GM18511 (cell line): ENCODE data around the gene WDR1.

Experiments
- ATAC-seq: cut with Tn5 transposase; IDR thresholded peaks from one replicate; pipeline ENCODE4 v1.9.1; 2021; ENCODE audit warnings: mild to moderate bottlenecking, moderate library complexity; ENCODE audit not compliant: unreplicated experiment

Gene WDR1

DNA sequence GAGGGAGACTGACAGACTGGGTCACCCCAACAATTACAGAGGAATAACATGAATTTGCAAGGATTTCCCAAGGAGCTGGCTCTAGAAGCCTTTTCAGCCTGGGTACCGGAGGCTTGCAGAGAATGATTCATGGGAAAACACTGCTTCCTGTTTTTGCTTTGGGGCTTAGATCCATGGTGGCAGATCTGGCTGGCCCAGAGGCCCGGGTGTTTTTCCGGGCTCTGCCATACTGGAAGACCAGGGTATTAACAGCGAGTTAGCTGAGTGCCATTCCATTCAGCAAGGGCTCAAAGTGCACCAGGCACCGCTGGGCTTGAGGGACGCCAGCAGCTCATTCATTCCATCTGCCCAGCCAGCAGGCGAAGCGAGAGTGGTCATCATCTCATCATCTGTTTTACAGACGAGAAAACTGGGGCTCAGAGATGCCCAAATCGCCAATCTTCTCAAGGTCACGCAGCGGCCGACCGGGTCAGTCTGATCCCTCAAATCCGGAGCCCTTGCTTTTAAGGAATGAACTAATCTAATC lies 1.3 kb downstream of the WDR1 start:
- no peak for ATAC-seq

DNA sequence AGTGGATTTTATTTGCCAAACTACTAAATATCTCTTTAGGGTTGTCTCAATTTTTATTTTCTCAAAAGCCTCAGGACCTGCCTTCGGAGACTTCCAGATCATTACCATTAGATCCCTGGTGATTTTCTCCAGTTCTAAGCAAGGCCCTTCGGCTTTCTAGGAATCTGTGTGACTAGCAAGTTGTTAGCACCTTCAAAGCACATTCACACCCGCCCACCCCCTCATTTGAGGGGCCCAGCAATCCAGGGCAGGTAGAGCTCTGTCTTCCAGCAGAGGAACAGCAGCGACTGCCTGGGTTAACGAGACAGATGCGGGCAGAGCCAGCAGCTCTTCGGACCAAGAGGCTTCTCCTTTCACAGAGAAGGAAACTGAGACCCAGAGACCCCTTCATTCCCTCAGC lies 2.0 kb downstream of the WDR1 start:
- no peak for ATAC-seq

DNA sequence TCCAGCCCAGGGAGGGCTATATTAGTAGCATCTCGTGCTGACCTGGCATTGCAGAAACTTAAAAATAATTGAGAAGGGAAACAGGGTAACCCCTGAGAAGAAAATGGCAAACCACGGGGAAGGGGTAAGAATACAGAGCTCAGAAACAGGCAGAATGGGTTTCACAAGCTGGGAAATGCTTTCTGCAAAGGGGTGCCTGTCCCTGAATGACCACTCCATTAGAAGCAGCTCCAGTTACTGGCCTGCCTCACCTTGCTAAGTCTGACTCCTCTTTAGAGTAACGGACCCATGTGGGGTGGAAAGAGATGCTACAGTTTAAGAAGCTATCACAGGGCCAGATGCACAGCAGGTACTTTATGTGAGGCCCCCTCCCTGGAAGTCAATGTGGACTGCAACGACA lies 2.5 kb downstream of the WDR1 start:
- no peak for ATAC-seq

DNA sequence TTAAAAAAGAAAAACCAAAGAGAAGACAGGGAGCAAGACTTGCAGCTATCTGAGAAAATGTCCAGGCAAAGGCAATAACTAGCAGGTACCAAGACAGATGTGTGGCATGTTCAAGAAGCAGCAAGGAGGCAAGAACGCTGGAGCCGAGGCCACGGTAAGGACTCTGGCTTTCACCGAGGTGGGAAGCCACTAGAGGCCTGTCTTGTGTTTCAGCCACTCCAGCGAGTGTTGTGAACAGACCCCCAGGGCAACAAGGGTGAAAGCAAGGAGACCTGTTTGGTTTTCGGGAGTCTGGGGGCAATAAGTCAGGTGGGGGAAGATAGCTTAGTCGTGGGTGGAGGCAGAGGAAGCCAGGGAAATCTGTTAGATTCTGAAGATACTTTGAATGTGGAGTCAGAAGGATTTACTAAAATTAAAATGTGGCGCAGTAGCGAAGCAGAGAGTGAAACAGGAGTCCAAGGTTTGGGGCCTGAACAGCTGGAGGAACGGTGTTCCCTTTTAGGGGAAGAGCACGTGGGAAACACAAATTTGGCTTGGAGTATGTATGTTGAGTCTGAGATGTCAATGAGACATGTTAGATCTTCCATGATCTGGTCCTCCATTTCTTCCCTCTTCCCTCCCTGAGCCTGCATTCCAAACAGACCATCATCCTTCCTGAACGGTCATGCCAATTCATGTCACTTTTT lies 3.1 kb downstream of the WDR1 start:
- no peak for ATAC-seq

GRCh38 chr4:10112658-10113284 lies 3.8 kb downstream of the WDR1 start:
- ATAC-seq = no peak

GRCh38 chr4:10111067-10111801 lies 5.4 kb downstream of the WDR1 start:
- ATAC-seq = no peak

DNA sequence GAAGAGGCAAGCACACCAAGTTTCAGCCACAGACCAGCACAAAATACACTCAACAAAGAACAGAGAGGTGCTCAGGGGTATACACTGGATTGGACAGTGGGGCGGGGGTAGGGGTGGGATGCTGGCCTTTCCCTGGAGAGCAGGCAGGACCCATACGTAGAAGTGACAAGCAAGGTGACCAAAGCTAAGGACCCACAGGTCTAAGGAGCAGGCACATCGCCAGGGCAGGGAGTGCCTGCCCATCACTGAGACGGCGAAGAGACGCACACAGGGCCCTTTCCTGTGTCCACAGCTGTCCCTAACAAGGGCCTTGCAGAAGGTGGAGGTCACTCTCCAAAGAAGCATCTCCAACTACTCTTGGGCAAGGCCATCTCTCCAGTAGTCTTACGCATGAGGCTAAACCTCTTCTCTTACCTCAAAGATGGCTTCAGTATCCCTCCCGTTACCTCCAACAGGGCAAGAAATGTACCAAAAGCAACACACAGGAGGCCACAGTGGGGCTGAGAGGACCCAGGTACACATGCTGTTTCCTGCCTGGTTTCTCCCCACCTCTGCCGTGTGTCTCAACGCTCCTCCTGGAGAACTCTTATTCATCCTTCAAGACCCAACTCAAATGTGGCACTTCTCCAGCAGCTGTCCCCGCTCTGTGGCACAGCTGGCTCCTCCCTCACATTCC lies 6.5 kb downstream of the WDR1 start:
- no peak for ATAC-seq

GRCh38 chr4:10108818-10109783 lies 7.5 kb downstream of the WDR1 start:
- ATAC-seq = no peak

GRCh38 chr4:10108391-10108790 lies 8.2 kb downstream of the WDR1 start:
- ATAC-seq = no peak

- ATAC-seq = no peak
These were observed 9.2 kb downstream of the WDR1 start for GRCh38 chr4:10107111-10108091.

- ATAC-seq = peak; percentile 60
These were observed 10.1 kb downstream of the WDR1 start for GRCh38 chr4:10106421-10107039.

- ATAC-seq = no peak
These were observed 10.7 kb downstream of the WDR1 start for GRCh38 chr4:10105920-10106319.

DNA sequence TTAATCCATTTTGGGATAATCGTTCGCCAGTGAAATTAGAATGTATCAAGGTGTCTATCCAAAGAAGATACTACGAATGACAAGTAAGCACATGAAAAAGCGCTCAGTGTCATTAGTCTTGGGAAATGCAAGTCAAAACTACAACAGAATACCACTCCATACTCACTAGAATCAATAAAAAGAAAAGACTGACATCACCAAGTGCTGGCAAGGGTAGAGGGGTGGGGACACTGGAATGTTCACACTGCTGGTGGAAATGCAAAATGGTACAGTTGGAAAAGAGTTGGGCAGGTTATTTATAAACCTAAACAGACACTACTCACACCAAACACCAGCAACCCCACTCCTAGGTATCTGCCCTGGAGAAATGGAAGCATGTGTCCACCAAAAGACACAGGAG lies 11.2 kb downstream of the WDR1 start:
- ATAC-seq = no peak

DNA sequence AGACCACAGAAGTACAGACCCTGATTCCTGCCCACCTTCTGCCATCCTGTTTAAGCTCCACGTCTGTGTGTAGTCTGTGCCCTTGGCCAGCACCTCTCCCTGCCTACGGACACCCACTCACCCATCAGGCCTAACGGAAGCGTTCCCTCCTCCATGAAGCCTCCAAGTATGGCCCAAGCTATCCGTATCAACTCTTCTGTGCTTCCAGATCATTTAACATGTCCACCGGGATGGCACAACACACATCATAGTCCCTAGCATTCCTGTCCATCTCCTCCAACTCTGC lies 11.7 kb downstream of the WDR1 start:
- no peak for ATAC-seq

- ATAC-seq = no peak
These were observed 12.2 kb downstream of the WDR1 start for GRCh38 chr4:10104211-10104990.

- ATAC-seq = no peak
These were observed 13.9 kb downstream of the WDR1 start for GRCh38 chr4:10102474-10103332.
